B cell (primary cell): ENCODE measurements around the gene PAK2. TPM values are rescaled to one million over a fixed set of nuclear protein-coding genes. Genes with fewer than 3 reads are reported as not detected.

Experiments used
- ATAC-seq: fragments of 200-7000 bp; cut with Tn5 transposase; one replicate; pipeline ENCODE4 v1.10.0; 2021; ENCODE audit warnings: low read depth, mild to moderate bottlenecking, moderate number of reproducible peaks, moderate library complexity
- CTCF ChIA-PET: fragments of 350-600 bp; sonication (Branson Sonifier 250); formaldehyde crosslinking; loops from one replicate; lab custom pipeline; 2021; ENCODE audit warnings: antibody characterized with exemption, inconsistent platforms; lab: Charles Lee
- POLR2A ChIA-PET: fragments of 350-600 bp; sonication (Branson Sonifier 250); formaldehyde crosslinking; loops from one replicate; lab custom pipeline; 2021; ENCODE audit warnings: antibody characterized with exemption; lab: Charles Lee
- DNase-seq: peaks from one replicate; pipeline ENCODE4 v3.0.0; 2013
- H2AFZ ChIP-seq: 2 replicates; pipeline ENCODE4 v1.6.1; 2012; ENCODE audit warnings: mild to moderate bottlenecking, low read depth, low read length; ENCODE audit not compliant: insufficient read depth, poor library complexity, severe bottlenecking
- H3K27ac ChIP-seq, 2 donors: 1 replicate in 1 of 2; 2 replicates in 1 of 2; pipeline ENCODE4 v1.5.1; 2012 to 2013; ENCODE audit warnings: low read length in 2 of 2, mild to moderate bottlenecking in 2 of 2, moderate library complexity in 1 of 2
- H3K27me3 ChIP-seq, 4 experiments: fragments of 200-600 bp in 1 of 4; sonication (generic) in 1 of 4; replicated peaks in 1 of 4; 1 replicate in 2 of 4; 2 replicates in 2 of 4; pipeline versions ENCODE4 v1.6.1 to v1.7.0; 2013 to 2016; ENCODE audit warnings: low read length in 3 of 4, mild to moderate bottlenecking in 2 of 4, mixed read lengths in 1 of 4, moderate library complexity in 1 of 4; ENCODE audit not compliant: insufficient read depth in 4 of 4, control insufficient read depth in 3 of 4; ENCODE audit errors: control extremely low read depth in 1 of 4
- H3K36me3 ChIP-seq, 2 experiments: replicated peaks in 1 of 2; 1 replicate in 1 of 2; 2 replicates in 1 of 2; pipeline versions ENCODE4 v1.6.1 to v1.7.1; 2013; ENCODE audit warnings: low read length in 1 of 2; ENCODE audit not compliant: insufficient read depth in 2 of 2, control insufficient read depth in 1 of 2; ENCODE audit errors: control extremely low read depth in 1 of 2, extremely low read depth in 1 of 2
- H3K4me1 ChIP-seq, 2 donors: fragments of 200-600 bp in 1 of 2; sonication (generic) in 1 of 2; 1 replicate in 1 of 2; 2 replicates in 1 of 2; pipeline versions ENCODE4 v1.5.1 to v1.6.1; 2013 to 2017; ENCODE audit warnings: low read length in 2 of 2; ENCODE audit not compliant: control insufficient read depth in 2 of 2, insufficient read depth in 2 of 2
- H3K4me2 ChIP-seq: replicated peaks from 2 replicates; pipeline ENCODE3; 2012; ENCODE audit warnings: mild to moderate bottlenecking, low read depth, low read length; ENCODE audit not compliant: poor library complexity, severe bottlenecking
- H3K4me3 ChIP-seq, 5 experiments: fragments of 200-600 bp in 1 of 5; sonication (generic) in 1 of 5; 1 replicate in 3 of 5; 2 replicates in 2 of 5; pipeline versions ENCODE4 v1.5.1 to v1.7.0; 2011 to 2016; ENCODE audit warnings: low read length in 4 of 5, mild to moderate bottlenecking in 4 of 5, low read depth in 2 of 5, control low read depth in 1 of 5, moderate library complexity in 1 of 5; ENCODE audit not compliant: insufficient read depth in 1 of 5; ENCODE audit errors: control extremely low read depth in 1 of 5, extremely low read depth in 1 of 5
- H3K79me2 ChIP-seq: fragments of 200-600 bp; sonication (generic); one replicate; pipeline ENCODE4 v1.6.0; 2016; ENCODE audit warnings: low read length; ENCODE audit not compliant: control insufficient read depth, insufficient read depth
- H3K9ac ChIP-seq: fragments of 200-600 bp; sonication (generic); 2 replicates; pipeline ENCODE4 v1.6.1; 2017; ENCODE audit warnings: mild to moderate bottlenecking, low read length, moderate library complexity
- H3K9me3 ChIP-seq, 3 donors: one replicate each; pipeline versions ENCODE4 v1.6.1 to v1.7.1; 2013; ENCODE audit warnings: low read length in 2 of 3; ENCODE audit not compliant: control insufficient read depth in 2 of 3, insufficient read depth in 1 of 3; ENCODE audit errors: control extremely low read depth in 1 of 3
- H4K20me1 ChIP-seq: 2 replicates; pipeline ENCODE4 v1.6.0; 2012; ENCODE audit warnings: mild to moderate bottlenecking, low read length; ENCODE audit not compliant: insufficient read depth, control insufficient read depth, poor library complexity, severe bottlenecking
- H3K27ac Mint-ChIP-seq: one replicate; pipeline ENCODE4 v1.8.0; 2021; ENCODE audit warnings: mixed read lengths
- H3K27me3 Mint-ChIP-seq: one replicate; pipeline ENCODE4 v1.8.0; 2021; ENCODE audit warnings: mixed read lengths
- H3K4me1 Mint-ChIP-seq: one replicate; pipeline ENCODE4 v1.8.0; 2021; ENCODE audit warnings: mixed read lengths
- H3K4me3 Mint-ChIP-seq: one replicate; pipeline ENCODE4 v1.8.0; 2021; ENCODE audit warnings: mixed read lengths
- H3K9me3 Mint-ChIP-seq: one replicate; pipeline ENCODE4 v1.8.0; 2022; ENCODE audit warnings: mixed read lengths; ENCODE audit not compliant: insufficient read depth
- CTCF ChIP-seq: fragments of 200-600 bp; IDR thresholded peaks from one replicate; pipeline ENCODE4 v1.8.0; 2022; ENCODE audit warnings: antibody characterized with exemption, mild to moderate bottlenecking
- EZH2 ChIP-seq: IDR thresholded peaks from 2 replicates; pipeline ENCODE4 v1.6.1; 2012; ENCODE audit warnings: borderline replicate concordance, low read depth, mild to moderate bottlenecking, moderate library complexity, low read length; ENCODE audit not compliant: insufficient read depth, poor library complexity, severe bottlenecking
- WGBS: methylation state at CpG from one replicate; pipeline ENCODE4 v1.1.5; 2013; ENCODE audit warnings: missing lambda C conversion rate; ENCODE audit not compliant: insufficient coverage; 5-methylcytosine and 5-hydroxymethylcytosine counted together
- intact Hi-C: fragments of 100-400 bp; cut with micrococcal nuclease; formaldehyde crosslinking; loops from one replicate; pipeline ENCODE4 v1.10.0; 2022
- polyA plus RNA-seq: library from polyadenylated mRNA; depleted of rRNA; stranded (reverse); fragments of >200 nt; gene quantifications from 2 replicates; pipeline ENCODE4 v1.2.3, GENCODE V29; 2012
- total RNA-seq, 2 donors: library from RNA; stranded (reverse); fragments of 120-200 nt in 1 of 2; gene quantifications; 1 replicate in 1 of 2; 2 replicates in 1 of 2; pipeline versions ENCODE4 v1.2.3 to v1.2.4, GENCODE V29; 2013 to 2022

The PAK2 gene
- total and polyA plus RNA-seq, 2 donors (not counting 1 experiment from before 2014, with no cell fraction given): 16.4 to 81.7 TPM

- Histone ChIP-seq H2AFZ (no peak overlapping the region), H3K27me3 (no peaks in the 10 kb centered on the region), H3K79me2 (peaks cover 12% of the 10 kb centered on the region), H3K4me1 (no peaks in the 10 kb centered on the region), H3K4me3 (no peak overlapping the region), H3K4me2 (no peak overlapping the region), H3K27ac (no peak overlapping the region), H3K9ac (no peak overlapping the region), H4K20me1 (no peaks in the 10 kb centered on the region), H3K36me3 (peaks cover 3 to 9% of the 10 kb centered on the region in 2 experiments), H3K9me3 (no peaks in the 10 kb centered on the region)
- DNase-seq: no peak
- TF ChIP-seq CTCF (no peak), EZH2 (no peak)
- H3K9me3 Mint-ChIP-seq: no peaks in the 10 kb centered on the region
- ChIA-PET CTCF (no interaction called here), POLR2A (no interaction called here)
- H3K27ac Mint-ChIP-seq: no peak overlapping the region
- intact Hi-C loops: no loop called here
- H3K4me1 Mint-ChIP-seq: no peaks in the 10 kb centered on the region
- H3K27me3 Mint-ChIP-seq: no peaks in the 10 kb centered on the region
- ATAC-seq: no peak
- no peak overlapping the region for H3K4me3 Mint-ChIP-seq
- no CpG with 5 or more reads among the region's 2 CpGs for WGBS
Measured at GRCh38 chr3:196721097-196721496, 18.6 kb upstream of the PAK2 start.

GRCh38 chr3:196726788-196727675 is 12.6 kb upstream of the PAK2 start:
- no peak overlapping the region for H2AFZ ChIP-seq
- no peak overlapping the region for H3K4me2 ChIP-seq
- ATAC-seq (no peak), DNase-seq (no peak)
- intact Hi-C loops: no loop called here
- no peaks in the 10 kb centered on the region for H3K9me3 ChIP-seq
- H3K9ac ChIP-seq: no peak overlapping the region
- no peaks in the 10 kb centered on the region for H3K4me1 ChIP-seq
- no peak overlapping the region for H3K4me3 Mint-ChIP-seq
- CTCF ChIA-PET: no interaction called here
- no peaks in the 10 kb centered on the region for H3K27me3 ChIP-seq
- TF ChIP-seq CTCF (no peak), EZH2 (no peak)
- no peaks in the 10 kb centered on the region for H3K9me3 Mint-ChIP-seq
- no peaks in the 10 kb centered on the region for H3K27me3 Mint-ChIP-seq
- POLR2A ChIA-PET: interaction anchor here (0.8 kb wide), 1 partner anchor 13 kb away, joined by 3 read pairs; the partner anchor contains the start of gene PAK2
- no peak overlapping the region for H3K27ac Mint-ChIP-seq
- H3K4me1 Mint-ChIP-seq: no peaks in the 10 kb centered on the region
- H3K36me3 ChIP-seq: peaks cover 5% of the 10 kb centered on the region in 2 experiments
- WGBS: no CpG with 5 or more reads among the region's 7 CpGs
- no peak overlapping the region for H3K27ac ChIP-seq
- no peak overlapping the region for H3K4me3 ChIP-seq
- H3K79me2 ChIP-seq: peaks cover 5% of the 10 kb centered on the region
- H4K20me1 ChIP-seq: no peaks in the 10 kb centered on the region
